SH-SY5Y (cell line): ENCODE data around the gene FAM13C.

Experiments used
- GATA2 ChIP-seq: IDR thresholded peaks from 2 replicates; pipeline ENCODE4 v1.6.1; 2011; ENCODE audit warnings: mild to moderate bottlenecking, low read depth, low read length
- GATA3 ChIP-seq: IDR thresholded peaks from 2 replicates; pipeline ENCODE4 v1.6.1; 2011; ENCODE audit warnings: low read depth, mild to moderate bottlenecking, low read length, moderate library complexity

- no peak for TF ChIP-seq GATA2
- no peak for TF ChIP-seq GATA3
Observed at GRCh38 chr10:59324597-59324996, 37.8 kb downstream of the FAM13C start.
